HepG2 (cell line): ENCODE results near the gene AHR. TPM values are rescaled to one million over a fixed set of nuclear protein-coding genes. Genes with fewer than 3 reads are reported as not detected.

Experiments
- BCL6 ChIP-seq: IDR thresholded peaks from 2 replicates; pipeline ENCODE4 v1.6.1; 2016; ENCODE audit warnings: missing genetic modification reagents, missing compliant biosample characterization
- EEA1 ChIP-seq: sonication (generic); formaldehyde crosslinking; IDR thresholded peaks from 2 replicates; pipeline ENCODE4 v1.5.1; 2020; ENCODE audit warnings: mild to moderate bottlenecking, missing genetic modification reagents, borderline replicate concordance
- FOXM1 ChIP-seq: sonication (generic); formaldehyde crosslinking; IDR thresholded peaks from 2 replicates; pipeline ENCODE4 v1.5.0; 2020; ENCODE audit warnings: missing genetic modification reagents
- GPN1 ChIP-seq: sonication (generic); formaldehyde crosslinking; IDR thresholded peaks from 2 replicates; pipeline ENCODE4 v1.5.1; 2020; ENCODE audit warnings: missing genetic modification reagents, borderline replicate concordance
- GTF3A ChIP-seq: sonication (generic); formaldehyde crosslinking; conservative IDR thresholded peaks from 2 replicates; pipeline ENCODE4 v1.4.0; 2020; ENCODE audit warnings: mild to moderate bottlenecking, missing genetic modification reagents
- MTA1 ChIP-seq: sonication (generic); formaldehyde crosslinking; IDR thresholded peaks from 2 replicates; pipeline ENCODE4 v1.4.0; 2020; ENCODE audit warnings: missing genetic modification reagents, mild to moderate bottlenecking, borderline replicate concordance
- MTF2 ChIP-seq: sonication (generic); formaldehyde crosslinking; IDR thresholded peaks from 2 replicates; pipeline ENCODE4 v1.5.0; 2020; ENCODE audit warnings: missing genetic modification reagents, borderline replicate concordance
- SKI ChIP-seq: fragments of 450-650 bp; IDR thresholded peaks from one replicate; pipeline ENCODE4 v1.6.1; 2018; ENCODE audit warnings: mild to moderate bottlenecking; ENCODE audit not compliant: partially characterized antibody
- ZNF138 ChIP-seq: sonication (generic); formaldehyde crosslinking; IDR thresholded peaks from 2 replicates; pipeline ENCODE4 v1.5.0; 2020; ENCODE audit warnings: mild to moderate bottlenecking, low read depth, missing genetic modification reagents
- ZNF24 ChIP-seq: fragments of 450-650 bp; IDR thresholded peaks from 2 replicates; pipeline ENCODE4 v1.6.1; 2017; ENCODE audit warnings: antibody characterized with exemption, mild to moderate bottlenecking
- ZNF552 ChIP-seq: sonication (generic); formaldehyde crosslinking; IDR thresholded peaks from 2 replicates; pipeline ENCODE4 v1.9.0; 2022; ENCODE audit warnings: missing genetic modification reagents, mild to moderate bottlenecking, borderline replicate concordance
- ZNF773 ChIP-seq: sonication (generic); formaldehyde crosslinking; IDR thresholded peaks from 2 replicates; pipeline ENCODE4 v1.4.0; 2020; ENCODE audit warnings: missing genetic modification reagents, borderline replicate concordance
- polyA plus RNA-seq, 8 experiments: library from polyadenylated mRNA; depleted of rRNA in 3 of 8; stranded (reverse) in 7 of 8; unstranded in 1 of 8; fragments of >200 nt; fragmentation: Illumina TruSeq in 4 of 8; extraction: Trizol in 4 of 8; gene quantifications; 2 replicates each; pipeline versions ENCODE4 v1.2.1 to v1.2.3, GENCODE V29; 2011 to 2016; ENCODE audit warnings: low read depth in 4 of 8, missing spikeins in 1 of 8, mixed read lengths in 1 of 8; ENCODE audit not compliant: insufficient read depth in 1 of 8
- total RNA-seq, 5 experiments: library from RNA; depleted of rRNA; stranded (reverse); fragments of >200 nt; fragmentation: Illumina TruSeq; extraction: Trizol; gene quantifications; 2 replicates each; pipeline ENCODE4 v1.2.3, GENCODE V29; 2016; ENCODE audit warnings: low read depth in 1 of 5
- TF ChIP-seq, protein P1 (sequence below): sonication (generic); formaldehyde crosslinking; conservative IDR thresholded peaks from 2 replicates; pipeline ENCODE4 v1.4.0; 2020; ENCODE audit warnings: mild to moderate bottlenecking, missing genetic modification reagents, moderate library complexity
- TF ChIP-seq, protein P2 (sequence below): sonication (generic); formaldehyde crosslinking; IDR thresholded peaks from 2 replicates; pipeline ENCODE4 v1.4.0; 2020; ENCODE audit warnings: missing genetic modification reagents
- TF ChIP-seq, protein P3 (sequence below): sonication (generic); formaldehyde crosslinking; IDR thresholded peaks from 2 replicates; pipeline ENCODE4 v1.5.0; 2020; ENCODE audit warnings: missing genetic modification reagents
- TF ChIP-seq, protein P4 (sequence below): sonication (generic); formaldehyde crosslinking; IDR thresholded peaks from 2 replicates; pipeline ENCODE4 v1.4.0; 2020; ENCODE audit warnings: missing genetic modification reagents
- TF ChIP-seq, protein P5 (sequence below): IDR thresholded peaks from 2 replicates; pipeline ENCODE4 v1.6.1; 2016; ENCODE audit warnings: low read depth, borderline replicate concordance

AHR gene
- total and polyA plus RNA-seq, 2 of the 13 experiments (the other 11 are each of a cell fraction or from before 2014, with no cell fraction given), result 9.0 to 31.3 TPM

DNA sequence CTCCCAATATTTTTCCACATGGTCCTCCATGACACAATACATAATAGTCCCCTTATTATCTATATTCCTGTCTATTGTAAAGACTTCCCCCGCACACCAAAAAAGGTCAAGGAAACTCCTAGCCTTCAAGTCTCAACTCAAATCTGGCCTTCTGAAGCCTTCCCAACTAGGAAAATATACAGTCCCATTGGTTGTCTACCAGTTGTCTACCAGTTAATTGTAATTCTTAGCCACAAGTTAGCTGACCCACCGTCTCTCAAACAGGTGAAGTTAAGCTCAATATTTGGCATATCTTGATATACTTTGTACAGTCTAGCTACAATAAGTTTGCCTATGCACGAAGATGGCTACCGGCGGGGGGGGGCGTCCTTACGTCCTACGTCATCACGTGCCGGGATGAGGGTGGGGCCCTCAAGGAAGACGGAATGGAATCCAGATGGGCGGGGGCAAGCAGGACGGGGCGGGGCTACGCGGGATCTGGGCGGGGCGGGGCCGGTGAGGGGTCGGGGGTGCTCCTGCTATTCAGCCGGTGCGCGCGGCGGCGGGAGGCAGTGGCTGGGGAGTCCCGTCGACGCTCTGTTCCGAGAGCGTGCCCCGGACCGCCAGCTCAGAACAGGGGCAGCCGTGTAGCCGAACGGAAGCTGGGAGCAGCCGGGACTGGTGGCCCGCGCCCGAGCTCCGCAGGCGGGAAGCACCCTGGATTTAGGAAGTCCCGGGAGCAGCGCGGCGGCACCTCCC is at the start of gene AHR (continued):
- TF ChIP-seq, protein P1, sequence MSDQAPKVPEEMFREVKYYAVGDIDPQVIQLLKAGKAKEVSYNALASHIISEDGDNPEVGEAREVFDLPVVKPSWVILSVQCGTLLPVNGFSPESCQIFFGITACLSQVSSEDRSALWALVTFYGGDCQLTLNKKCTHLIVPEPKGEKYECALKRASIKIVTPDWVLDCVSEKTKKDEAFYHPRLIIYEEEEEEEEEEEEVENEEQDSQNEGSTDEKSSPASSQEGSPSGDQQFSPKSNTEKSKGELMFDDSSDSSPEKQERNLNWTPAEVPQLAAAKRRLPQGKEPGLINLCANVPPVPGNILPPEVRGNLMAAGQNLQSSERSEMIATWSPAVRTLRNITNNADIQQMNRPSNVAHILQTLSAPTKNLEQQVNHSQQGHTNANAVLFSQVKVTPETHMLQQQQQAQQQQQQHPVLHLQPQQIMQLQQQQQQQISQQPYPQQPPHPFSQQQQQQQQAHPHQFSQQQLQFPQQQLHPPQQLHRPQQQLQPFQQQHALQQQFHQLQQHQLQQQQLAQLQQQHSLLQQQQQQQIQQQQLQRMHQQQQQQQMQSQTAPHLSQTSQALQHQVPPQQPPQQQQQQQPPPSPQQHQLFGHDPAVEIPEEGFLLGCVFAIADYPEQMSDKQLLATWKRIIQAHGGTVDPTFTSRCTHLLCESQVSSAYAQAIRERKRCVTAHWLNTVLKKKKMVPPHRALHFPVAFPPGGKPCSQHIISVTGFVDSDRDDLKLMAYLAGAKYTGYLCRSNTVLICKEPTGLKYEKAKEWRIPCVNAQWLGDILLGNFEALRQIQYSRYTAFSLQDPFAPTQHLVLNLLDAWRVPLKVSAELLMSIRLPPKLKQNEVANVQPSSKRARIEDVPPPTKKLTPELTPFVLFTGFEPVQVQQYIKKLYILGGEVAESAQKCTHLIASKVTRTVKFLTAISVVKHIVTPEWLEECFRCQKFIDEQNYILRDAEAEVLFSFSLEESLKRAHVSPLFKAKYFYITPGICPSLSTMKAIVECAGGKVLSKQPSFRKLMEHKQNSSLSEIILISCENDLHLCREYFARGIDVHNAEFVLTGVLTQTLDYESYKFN (CRISPR knock-in tag), result no peak
- TF ChIP-seq MTA1, result no peak
- TF ChIP-seq BCL6 (CRISPR knock-in tag), result 0 out of 2 replicates have a peak, but pooled peaks have one; percentile 58
- TF ChIP-seq ZNF552 (CRISPR knock-in tag), result no peak
- no peak for TF ChIP-seq GPN1
- TF ChIP-seq MTF2 (CRISPR knock-in tag), result no peak
- TF ChIP-seq, protein P2, sequence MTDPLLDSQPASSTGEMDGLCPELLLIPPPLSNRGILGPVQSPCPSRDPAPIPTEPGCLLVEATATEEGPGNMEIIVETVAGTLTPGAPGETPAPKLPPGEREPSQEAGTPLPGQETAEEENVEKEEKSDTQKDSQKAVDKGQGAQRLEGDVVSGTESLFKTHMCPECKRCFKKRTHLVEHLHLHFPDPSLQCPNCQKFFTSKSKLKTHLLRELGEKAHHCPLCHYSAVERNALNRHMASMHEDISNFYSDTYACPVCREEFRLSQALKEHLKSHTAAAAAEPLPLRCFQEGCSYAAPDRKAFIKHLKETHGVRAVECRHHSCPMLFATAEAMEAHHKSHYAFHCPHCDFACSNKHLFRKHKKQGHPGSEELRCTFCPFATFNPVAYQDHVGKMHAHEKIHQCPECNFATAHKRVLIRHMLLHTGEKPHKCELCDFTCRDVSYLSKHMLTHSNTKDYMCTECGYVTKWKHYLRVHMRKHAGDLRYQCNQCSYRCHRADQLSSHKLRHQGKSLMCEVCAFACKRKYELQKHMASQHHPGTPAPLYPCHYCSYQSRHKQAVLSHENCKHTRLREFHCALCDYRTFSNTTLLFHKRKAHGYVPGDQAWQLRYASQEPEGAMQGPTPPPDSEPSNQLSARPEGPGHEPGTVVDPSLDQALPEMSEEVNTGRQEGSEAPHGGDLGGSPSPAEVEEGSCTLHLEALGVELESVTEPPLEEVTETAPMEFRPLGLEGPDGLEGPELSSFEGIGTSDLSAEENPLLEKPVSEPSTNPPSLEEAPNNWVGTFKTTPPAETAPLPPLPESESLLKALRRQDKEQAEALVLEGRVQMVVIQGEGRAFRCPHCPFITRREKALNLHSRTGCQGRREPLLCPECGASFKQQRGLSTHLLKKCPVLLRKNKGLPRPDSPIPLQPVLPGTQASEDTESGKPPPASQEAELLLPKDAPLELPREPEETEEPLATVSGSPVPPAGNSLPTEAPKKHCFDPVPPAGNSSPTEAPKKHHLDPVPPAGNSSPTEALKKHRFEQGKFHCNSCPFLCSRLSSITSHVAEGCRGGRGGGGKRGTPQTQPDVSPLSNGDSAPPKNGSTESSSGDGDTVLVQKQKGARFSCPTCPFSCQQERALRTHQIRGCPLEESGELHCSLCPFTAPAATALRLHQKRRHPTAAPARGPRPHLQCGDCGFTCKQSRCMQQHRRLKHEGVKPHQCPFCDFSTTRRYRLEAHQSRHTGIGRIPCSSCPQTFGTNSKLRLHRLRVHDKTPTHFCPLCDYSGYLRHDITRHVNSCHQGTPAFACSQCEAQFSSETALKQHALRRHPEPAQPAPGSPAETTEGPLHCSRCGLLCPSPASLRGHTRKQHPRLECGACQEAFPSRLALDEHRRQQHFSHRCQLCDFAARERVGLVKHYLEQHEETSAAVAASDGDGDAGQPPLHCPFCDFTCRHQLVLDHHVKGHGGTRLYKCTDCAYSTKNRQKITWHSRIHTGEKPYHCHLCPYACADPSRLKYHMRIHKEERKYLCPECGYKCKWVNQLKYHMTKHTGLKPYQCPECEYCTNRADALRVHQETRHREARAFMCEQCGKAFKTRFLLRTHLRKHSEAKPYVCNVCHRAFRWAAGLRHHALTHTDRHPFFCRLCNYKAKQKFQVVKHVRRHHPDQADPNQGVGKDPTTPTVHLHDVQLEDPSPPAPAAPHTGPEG, result no peak
- TF ChIP-seq SKI, result no peak
- TF ChIP-seq ZNF773 (CRISPR knock-in tag), result no peak
- no peak for TF ChIP-seq FOXM1 (CRISPR knock-in tag)
- no peak for TF ChIP-seq ZNF138 (CRISPR knock-in tag)
- TF ChIP-seq, protein P3, sequence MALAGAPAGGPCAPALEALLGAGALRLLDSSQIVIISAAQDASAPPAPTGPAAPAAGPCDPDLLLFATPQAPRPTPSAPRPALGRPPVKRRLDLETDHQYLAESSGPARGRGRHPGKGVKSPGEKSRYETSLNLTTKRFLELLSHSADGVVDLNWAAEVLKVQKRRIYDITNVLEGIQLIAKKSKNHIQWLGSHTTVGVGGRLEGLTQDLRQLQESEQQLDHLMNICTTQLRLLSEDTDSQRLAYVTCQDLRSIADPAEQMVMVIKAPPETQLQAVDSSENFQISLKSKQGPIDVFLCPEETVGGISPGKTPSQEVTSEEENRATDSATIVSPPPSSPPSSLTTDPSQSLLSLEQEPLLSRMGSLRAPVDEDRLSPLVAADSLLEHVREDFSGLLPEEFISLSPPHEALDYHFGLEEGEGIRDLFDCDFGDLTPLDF (CRISPR knock-in tag), result peak; percentile 33; the same call in 1 of the 2 replicates
- TF ChIP-seq EEA1 (CRISPR knock-in tag), result no peak
- TF ChIP-seq, protein P4, sequence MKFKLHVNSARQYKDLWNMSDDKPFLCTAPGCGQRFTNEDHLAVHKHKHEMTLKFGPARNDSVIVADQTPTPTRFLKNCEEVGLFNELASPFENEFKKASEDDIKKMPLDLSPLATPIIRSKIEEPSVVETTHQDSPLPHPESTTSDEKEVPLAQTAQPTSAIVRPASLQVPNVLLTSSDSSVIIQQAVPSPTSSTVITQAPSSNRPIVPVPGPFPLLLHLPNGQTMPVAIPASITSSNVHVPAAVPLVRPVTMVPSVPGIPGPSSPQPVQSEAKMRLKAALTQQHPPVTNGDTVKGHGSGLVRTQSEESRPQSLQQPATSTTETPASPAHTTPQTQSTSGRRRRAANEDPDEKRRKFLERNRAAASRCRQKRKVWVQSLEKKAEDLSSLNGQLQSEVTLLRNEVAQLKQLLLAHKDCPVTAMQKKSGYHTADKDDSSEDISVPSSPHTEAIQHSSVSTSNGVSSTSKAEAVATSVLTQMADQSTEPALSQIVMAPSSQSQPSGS (CRISPR knock-in tag), result peak; percentile 68; the same call in 1 of the 2 replicates
- TF ChIP-seq, protein P5, sequence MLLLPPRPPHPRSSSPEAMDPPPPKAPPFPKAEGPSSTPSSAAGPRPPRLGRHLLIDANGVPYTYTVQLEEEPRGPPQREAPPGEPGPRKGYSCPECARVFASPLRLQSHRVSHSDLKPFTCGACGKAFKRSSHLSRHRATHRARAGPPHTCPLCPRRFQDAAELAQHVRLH, result peak; percentile 90; the same call in 1 of the 2 replicates
- TF ChIP-seq ZNF24, result no peak
- no peak for TF ChIP-seq GTF3A (CRISPR knock-in tag)
